CD8-positive, alpha-beta memory T cell (primary cell): Measurements from ENCODE around the gene GPR78. TPM values are rescaled to one million over a fixed set of nuclear protein-coding genes. Genes with fewer than 3 reads are reported as not detected.
A peak's percentile ranks its signal among the peaks of the same experiment; 100 is the strongest.

Experiments used
- CTCF ChIA-PET: fragments of 350-600 bp; sonication (Branson Sonifier 250); formaldehyde crosslinking; loops from one replicate; lab custom pipeline; 2021; ENCODE audit warnings: antibody characterized with exemption; lab: Charles Lee
- POLR2A ChIA-PET: fragments of 350-600 bp; sonication (Branson Sonifier 250); formaldehyde crosslinking; loops from one replicate; lab custom pipeline; 2021; ENCODE audit warnings: antibody characterized with exemption; lab: Charles Lee
- DNase-seq, 5 donors: peaks; one replicate each; pipeline versions ENCODE4 v3.0.0 to v3.0.0-alpha.2; 2020 to 2022; ENCODE audit warnings: mixed read lengths in 1 of 5
- H3K27ac ChIP-seq: one replicate; pipeline ENCODE4 v1.7.0; 2013; ENCODE audit warnings: low read depth, mild to moderate bottlenecking, low read length, moderate library complexity
- H3K27me3 ChIP-seq: 2 replicates; pipeline ENCODE4 v1.7.0; 2013; ENCODE audit warnings: low read length, mild to moderate bottlenecking; ENCODE audit not compliant: insufficient read depth, poor library complexity, severe bottlenecking
- H3K36me3 ChIP-seq: 2 replicates; pipeline ENCODE4 v1.7.0; 2013; ENCODE audit warnings: mild to moderate bottlenecking, low read length, moderate library complexity; ENCODE audit not compliant: insufficient read depth
- H3K4me1 ChIP-seq: 2 replicates; pipeline ENCODE4 v1.7.0; 2013; ENCODE audit warnings: mild to moderate bottlenecking, low read length, moderate library complexity; ENCODE audit not compliant: insufficient read depth
- H3K4me3 ChIP-seq: 2 replicates; pipeline ENCODE4 v1.7.0; 2013; ENCODE audit warnings: mild to moderate bottlenecking, low read length
- H3K9me3 ChIP-seq: 2 replicates; pipeline ENCODE4 v1.7.0; 2013; ENCODE audit warnings: mild to moderate bottlenecking, low read length
- H3K27ac Mint-ChIP-seq, 8 donors: one replicate each; pipeline ENCODE4 v1.8.0; 2020 to 2021; ENCODE audit warnings: mixed read lengths in 8 of 8, mild to moderate bottlenecking in 6 of 8, inconsistent platforms in 3 of 8, moderate library complexity in 3 of 8
- H3K27me3 Mint-ChIP-seq, 2 donors: one replicate each; pipeline ENCODE4 v1.8.0; 2020 to 2021; ENCODE audit warnings: mixed read lengths in 2 of 2, mild to moderate bottlenecking in 1 of 2, moderate library complexity in 1 of 2
- H3K36me3 Mint-ChIP-seq, 3 donors: one replicate each; pipeline ENCODE4 v1.8.0; 2020 to 2021; ENCODE audit warnings: mixed read lengths in 3 of 3, inconsistent platforms in 1 of 3, mild to moderate bottlenecking in 1 of 3
- H3K4me1 Mint-ChIP-seq, 3 donors: one replicate each; pipeline ENCODE4 v1.8.0; 2020 to 2021; ENCODE audit warnings: mixed read lengths in 3 of 3, inconsistent platforms in 1 of 3, mild to moderate bottlenecking in 1 of 3
- H3K4me3 Mint-ChIP-seq, 7 donors: one replicate each; pipeline ENCODE4 v1.8.0; 2020 to 2021; ENCODE audit warnings: mixed read lengths in 7 of 7, mild to moderate bottlenecking in 6 of 7, moderate library complexity in 4 of 7, inconsistent platforms in 2 of 7
- H3K9me3 Mint-ChIP-seq, 5 donors: one replicate each; pipeline ENCODE4 v1.8.0; 2020 to 2022; ENCODE audit warnings: mixed read lengths in 5 of 5, mild to moderate bottlenecking in 3 of 5, moderate library complexity in 2 of 5, inconsistent platforms in 1 of 5
- polyA plus RNA-seq: library from polyadenylated mRNA; unstranded; fragments of 300-500 nt; fragmentation: Illumina TruSeq; gene quantifications from one replicate; pipeline ENCODE4 v1.2.3, GENCODE V29; 2021
- total RNA-seq, 2 experiments: library from RNA; stranded (reverse); gene quantifications; one replicate each; pipeline ENCODE4 v1.2.3, GENCODE V29; 2021

Gene GPR78
- total and polyA plus RNA-seq, 3 experiments from 2014 or later = not detected

DNA sequence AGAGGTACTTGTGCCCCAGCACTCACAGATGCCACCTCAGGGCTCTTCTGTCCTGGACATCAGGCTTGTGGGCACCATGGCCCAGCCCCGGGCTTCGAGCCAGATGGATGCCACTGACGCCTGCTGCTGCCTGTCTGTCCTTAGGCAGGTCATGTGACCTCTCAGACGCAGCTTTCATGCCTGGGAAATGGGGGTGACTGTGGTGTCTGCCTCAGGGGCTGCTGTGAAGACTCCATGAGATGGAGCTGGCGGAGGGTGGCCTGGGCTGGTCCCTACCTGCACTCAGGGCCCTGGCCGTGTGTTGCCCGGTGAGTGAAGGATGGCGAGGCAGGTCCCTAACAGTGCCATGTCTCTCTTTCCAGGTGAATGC, 18.9 kb downstream of the GPR78 start:
- POLR2A ChIA-PET = no interaction called here
- no peaks in the 10 kb centered on the region for H3K4me1 Mint-ChIP-seq
- Histone ChIP-seq H3K4me1 (no peaks in the 10 kb centered on the region), H3K36me3 (no peaks in the 10 kb centered on the region), H3K4me3 (no peak overlapping the region), H3K27me3 (no peaks in the 10 kb centered on the region), H3K9me3 (no peaks in the 10 kb centered on the region), H3K27ac (no peak overlapping the region)
- DNase-seq = no peak
- CTCF ChIA-PET = no interaction called here
- H3K4me3 Mint-ChIP-seq = no peak overlapping the region
- H3K27ac Mint-ChIP-seq = no peak overlapping the region
- no peaks in the 10 kb centered on the region for H3K36me3 Mint-ChIP-seq
- peaks cover 4 to 23% of the 10 kb centered on the region in 2 donors for H3K27me3 Mint-ChIP-seq
- H3K9me3 Mint-ChIP-seq = no peaks in the 10 kb centered on the region

DNA sequence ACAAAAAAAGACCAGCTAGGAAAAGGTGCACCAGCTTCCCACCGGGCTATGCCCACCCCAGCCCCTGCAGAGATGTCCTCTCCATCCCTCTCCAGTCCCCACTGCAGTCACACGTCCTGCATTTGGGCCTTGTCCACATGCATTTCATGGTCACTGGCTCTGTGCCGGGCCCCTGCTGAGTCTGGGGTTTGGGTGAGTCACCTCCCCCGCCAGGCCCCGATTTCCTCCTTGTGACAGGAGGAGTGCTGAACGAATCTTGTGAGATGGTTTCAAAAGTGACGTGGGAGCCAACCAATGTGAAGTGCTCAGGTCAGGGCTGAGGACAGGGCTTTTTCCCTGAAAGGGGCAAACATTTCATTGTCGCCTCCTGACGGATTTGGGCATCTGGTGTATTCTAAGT, 19.5 kb downstream of the GPR78 start:
- Histone ChIP-seq H3K4me1 (no peaks in the 10 kb centered on the region), H3K4me3 (no peak overlapping the region), H3K27me3 (no peaks in the 10 kb centered on the region), H3K9me3 (no peaks in the 10 kb centered on the region), H3K27ac (no peak overlapping the region), H3K36me3 (no peaks in the 10 kb centered on the region)
- POLR2A ChIA-PET = no interaction called here
- Mint-ChIP-seq H3K36me3 (no peaks in the 10 kb centered on the region), H3K27ac (peak overlapping the region in 1 of 8 donors; percentile 58), H3K9me3 (no peaks in the 10 kb centered on the region), H3K27me3 (peaks cover 0 to 18% of the 10 kb centered on the region in 2 donors), H3K4me3 (no peak overlapping the region), H3K4me1 (no peaks in the 10 kb centered on the region)
- CTCF ChIA-PET = no interaction called here
- no peak for DNase-seq

DNA sequence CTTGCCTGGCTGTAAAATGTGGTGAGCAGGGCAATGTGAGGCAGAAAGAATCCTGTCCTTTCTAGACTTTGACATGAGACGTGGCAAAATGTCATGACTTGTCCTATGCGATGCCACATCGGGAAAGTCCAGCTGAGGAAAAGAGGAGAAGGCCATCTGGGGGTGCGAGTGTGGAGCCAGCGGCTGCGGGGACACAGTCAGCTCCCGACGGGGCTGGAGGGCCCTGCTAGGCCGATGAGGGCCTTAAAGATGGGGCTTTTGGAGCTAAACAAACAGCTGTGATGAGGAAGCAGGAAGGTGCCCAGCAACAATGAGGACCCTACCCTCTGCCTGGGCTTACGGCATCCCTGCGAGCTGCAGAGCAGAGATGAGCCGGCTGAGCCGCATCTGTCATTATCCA, 20.1 kb downstream of the GPR78 start:
- Mint-ChIP-seq H3K4me1 (no peaks in the 10 kb centered on the region), H3K27me3 (peaks cover 0 to 14% of the 10 kb centered on the region in 2 donors), H3K36me3 (no peaks in the 10 kb centered on the region), H3K9me3 (no peaks in the 10 kb centered on the region), H3K27ac (no peak overlapping the region), H3K4me3 (peak overlapping the region in 1 of 7 donors; percentile 36)
- DNase-seq = no peak
- Histone ChIP-seq H3K4me1 (no peaks in the 10 kb centered on the region), H3K4me3 (no peak overlapping the region), H3K9me3 (no peaks in the 10 kb centered on the region), H3K27ac (no peak overlapping the region), H3K27me3 (no peaks in the 10 kb centered on the region), H3K36me3 (no peaks in the 10 kb centered on the region)
- CTCF ChIA-PET = no interaction called here
- POLR2A ChIA-PET = no interaction called here

DNA sequence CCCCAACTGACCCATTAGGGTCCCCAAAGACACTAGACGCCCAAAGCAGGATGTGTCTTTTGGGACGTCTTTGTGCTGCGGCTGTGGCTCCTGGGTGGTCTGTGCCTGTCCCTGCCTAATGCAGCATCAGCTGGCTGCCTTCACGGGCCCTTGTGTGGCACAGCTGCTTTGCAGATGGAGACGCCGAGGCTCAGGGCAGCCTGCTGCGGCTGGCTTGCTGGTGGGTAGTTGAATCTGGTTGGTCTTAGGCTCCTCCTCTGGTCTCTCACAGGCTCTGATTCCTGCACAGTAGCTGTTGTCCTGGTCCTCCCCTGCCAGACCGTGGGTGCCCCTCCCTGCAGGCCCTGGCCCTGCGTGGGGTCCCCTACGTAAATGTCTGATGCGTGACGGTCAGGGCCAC, 20.5 kb downstream of the GPR78 start:
- Mint-ChIP-seq H3K27ac (no peak overlapping the region), H3K27me3 (peaks cover 0 to 10% of the 10 kb centered on the region in 2 donors), H3K4me1 (no peaks in the 10 kb centered on the region), H3K36me3 (no peaks in the 10 kb centered on the region), H3K9me3 (no peaks in the 10 kb centered on the region), H3K4me3 (no peak overlapping the region)
- no peak overlapping the region for H3K4me3 ChIP-seq
- H3K36me3 ChIP-seq = no peaks in the 10 kb centered on the region
- no peaks in the 10 kb centered on the region for H3K27me3 ChIP-seq
- CTCF ChIA-PET = no interaction called here
- H3K9me3 ChIP-seq = no peaks in the 10 kb centered on the region
- no peak overlapping the region for H3K27ac ChIP-seq
- POLR2A ChIA-PET = no interaction called here
- H3K4me1 ChIP-seq = no peaks in the 10 kb centered on the region
- no peak for DNase-seq

DNA sequence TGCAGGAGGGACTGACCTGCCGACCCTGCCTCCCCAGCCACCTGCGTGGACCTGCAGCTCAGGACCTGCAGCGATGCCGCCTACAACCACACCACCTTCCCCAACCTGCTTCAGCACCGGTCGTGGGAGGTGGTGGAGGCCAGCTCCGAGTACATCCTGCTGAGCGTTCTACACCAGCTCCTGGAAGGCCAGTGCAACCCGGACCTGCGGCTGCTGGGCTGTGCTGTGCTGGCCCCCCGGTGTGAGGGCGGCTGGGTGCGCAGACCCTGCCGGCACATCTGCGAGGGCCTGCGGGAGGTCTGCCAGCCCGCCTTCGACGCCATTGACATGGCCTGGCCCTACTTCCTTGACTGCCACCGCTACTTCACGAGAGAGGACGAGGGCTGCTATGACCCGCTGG, 20.9 kb downstream of the GPR78 start:
- no peaks in the 10 kb centered on the region for H3K36me3 Mint-ChIP-seq
- CTCF ChIA-PET = no interaction called here
- DNase-seq = no peak
- H3K4me3 Mint-ChIP-seq = no peak overlapping the region
- H3K9me3 ChIP-seq = no peaks in the 10 kb centered on the region
- H3K27ac Mint-ChIP-seq = no peak overlapping the region
- POLR2A ChIA-PET = no interaction called here
- H3K4me3 ChIP-seq = no peak overlapping the region
- H3K4me1 ChIP-seq = no peaks in the 10 kb centered on the region
- H3K27me3 Mint-ChIP-seq = peaks cover 0 to 10% of the 10 kb centered on the region in 2 donors
- no peak overlapping the region for H3K27ac ChIP-seq
- no peaks in the 10 kb centered on the region for H3K9me3 Mint-ChIP-seq
- no peaks in the 10 kb centered on the region for H3K36me3 ChIP-seq
- no peaks in the 10 kb centered on the region for H3K27me3 ChIP-seq
- H3K4me1 Mint-ChIP-seq = no peaks in the 10 kb centered on the region

DNA sequence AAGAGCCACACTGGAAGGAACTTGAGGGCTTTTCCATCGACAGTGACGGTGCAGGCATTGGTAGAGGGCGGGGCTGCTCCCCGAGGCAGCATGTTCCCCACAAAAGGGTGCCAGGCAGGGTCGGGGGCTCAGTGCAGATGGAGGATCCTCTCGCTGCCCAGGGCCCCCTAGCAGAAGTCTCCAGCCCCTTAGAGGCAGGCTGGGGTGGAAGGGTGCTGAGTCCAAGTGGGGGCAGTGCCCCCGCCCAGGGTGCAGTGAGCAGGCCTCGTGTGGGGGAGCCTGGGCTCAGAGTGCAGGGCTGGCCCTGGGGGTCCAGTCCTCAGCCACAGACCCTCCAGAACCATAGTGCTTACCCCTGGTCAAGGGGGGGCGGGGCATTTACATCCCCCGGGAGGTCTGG, 21.4 kb downstream of the GPR78 start:
- DNase-seq = no peak
- Mint-ChIP-seq H3K9me3 (no peaks in the 10 kb centered on the region), H3K36me3 (no peaks in the 10 kb centered on the region), H3K4me1 (no peaks in the 10 kb centered on the region), H3K27ac (no peak overlapping the region), H3K27me3 (peaks cover 0 to 10% of the 10 kb centered on the region in 2 donors), H3K4me3 (no peak overlapping the region)
- H3K9me3 ChIP-seq = no peaks in the 10 kb centered on the region
- POLR2A ChIA-PET = no interaction called here
- H3K36me3 ChIP-seq = no peaks in the 10 kb centered on the region
- H3K4me1 ChIP-seq = no peaks in the 10 kb centered on the region
- no peaks in the 10 kb centered on the region for H3K27me3 ChIP-seq
- no peak overlapping the region for H3K27ac ChIP-seq
- CTCF ChIA-PET = no interaction called here
- H3K4me3 ChIP-seq = no peak overlapping the region

DNA sequence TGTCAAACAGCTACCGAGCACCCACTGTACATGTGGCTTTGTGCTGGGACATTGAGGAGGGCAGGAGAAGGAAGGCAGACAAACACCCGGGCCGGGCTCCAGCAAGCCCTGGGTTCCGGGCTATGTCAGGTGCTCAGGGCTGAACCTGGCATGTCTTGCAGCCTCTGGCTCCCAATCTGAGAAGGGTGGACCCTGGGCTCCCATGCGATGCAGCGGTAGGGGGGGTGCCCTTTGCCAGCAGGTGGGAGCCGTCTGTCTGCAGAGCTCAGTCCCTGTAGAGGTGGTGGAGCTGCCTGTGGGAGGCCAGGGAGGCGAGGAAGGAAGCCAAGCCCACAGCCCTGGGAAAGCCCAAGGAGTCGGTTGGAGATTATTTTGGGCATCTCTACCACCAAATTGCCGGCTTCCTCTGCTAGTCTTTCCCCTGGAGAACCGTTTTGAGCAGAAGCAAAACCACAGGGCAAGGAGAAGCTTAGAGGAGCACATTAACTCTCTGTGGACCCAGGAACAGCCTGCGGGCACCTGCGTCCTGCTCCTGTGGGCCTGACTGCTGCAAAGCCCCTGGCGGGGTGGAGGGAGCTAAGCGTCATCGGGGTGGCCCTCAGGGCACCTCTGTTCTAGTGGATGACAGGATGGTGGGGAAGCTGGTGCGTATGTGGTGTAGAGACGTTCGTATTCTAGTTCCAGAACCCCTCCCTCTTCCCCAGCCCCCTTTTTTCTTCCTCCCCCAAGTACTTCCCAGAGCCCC, 22.7 kb downstream of the GPR78 start:
- Mint-ChIP-seq H3K36me3 (no peaks in the 10 kb centered on the region), H3K9me3 (no peaks in the 10 kb centered on the region), H3K4me3 (no peak overlapping the region), H3K27me3 (peaks cover 0 to 6% of the 10 kb centered on the region in 2 donors), H3K27ac (no peak overlapping the region), H3K4me1 (no peaks in the 10 kb centered on the region)
- H3K36me3 ChIP-seq = no peaks in the 10 kb centered on the region
- H3K9me3 ChIP-seq = no peaks in the 10 kb centered on the region
- no peak for DNase-seq
- H3K4me3 ChIP-seq = no peak overlapping the region
- no peak overlapping the region for H3K27ac ChIP-seq
- CTCF ChIA-PET = no interaction called here
- H3K27me3 ChIP-seq = no peaks in the 10 kb centered on the region
- no peaks in the 10 kb centered on the region for H3K4me1 ChIP-seq
- POLR2A ChIA-PET = no interaction called here

DNA sequence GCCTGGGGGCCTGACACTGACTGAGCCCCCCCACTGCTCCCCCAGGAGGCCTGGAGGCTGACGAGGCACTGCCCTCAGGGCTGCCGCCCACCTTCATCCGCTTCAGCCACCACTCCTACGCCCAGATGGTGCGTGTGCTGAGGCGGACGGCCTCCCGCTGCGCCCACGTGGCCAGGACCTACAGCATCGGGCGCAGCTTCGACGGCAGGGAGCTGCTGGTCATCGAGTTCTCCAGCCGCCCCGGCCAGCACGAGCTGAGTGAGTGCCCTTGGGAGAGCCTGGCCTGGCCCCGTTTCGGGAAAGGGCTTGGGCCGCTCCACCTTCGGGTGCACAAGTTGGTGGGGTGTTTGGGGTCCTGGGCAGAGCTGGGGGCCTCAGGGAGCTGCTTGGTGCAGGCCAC, 23.7 kb downstream of the GPR78 start:
- Histone ChIP-seq H3K4me3 (no peak overlapping the region), H3K9me3 (no peaks in the 10 kb centered on the region), H3K27ac (no peak overlapping the region), H3K4me1 (no peaks in the 10 kb centered on the region), H3K27me3 (no peaks in the 10 kb centered on the region), H3K36me3 (no peaks in the 10 kb centered on the region)
- no peaks in the 10 kb centered on the region for H3K9me3 Mint-ChIP-seq
- no peak for DNase-seq
- no peaks in the 10 kb centered on the region for H3K36me3 Mint-ChIP-seq
- H3K27ac Mint-ChIP-seq = no peak overlapping the region
- POLR2A ChIA-PET = no interaction called here
- H3K27me3 Mint-ChIP-seq = peaks cover 0 to 3% of the 10 kb centered on the region in 2 donors
- CTCF ChIA-PET = no interaction called here
- H3K4me3 Mint-ChIP-seq = no peak overlapping the region
- no peaks in the 10 kb centered on the region for H3K4me1 Mint-ChIP-seq
